GM18867 (cell line): ENCODE data around the gene INTS7.
A peak's percentile ranks its signal among the peaks of the same experiment; 100 is the strongest.

ENCODE experiments used
- ATAC-seq: cut with Tn5 transposase; IDR thresholded peaks from one replicate; pipeline ENCODE4 v1.9.1; 2021; ENCODE audit warnings: mild to moderate bottlenecking, moderate library complexity; ENCODE audit not compliant: unreplicated experiment

Gene INTS7

GRCh38 chr1:212035123-212035834 is at the start of gene INTS7, which contains the start of gene DTL:
INTS7 (minus strand) TSS chr1:212035557; CDS start chr1:212035437, 120 bp downstream.
DTL (plus strand) TSS chr1:212035748; CDS start chr1:212035891, 143 bp downstream.
- peak; percentile 76 for ATAC-seq

- ATAC-seq: no peak
Measured at GRCh38 chr1:212082765-212083406, 47.5 kb upstream of the INTS7 start.

GRCh38 chr1:212078826-212079225 is 43.5 kb upstream of the INTS7 start:
- ATAC-seq: no peak

GRCh38 chr1:212077028-212077427 is 41.7 kb upstream of the INTS7 start:
- ATAC-seq: no peak

- no peak for ATAC-seq
Measured at GRCh38 chr1:212074856-212075255, 39.5 kb upstream of the INTS7 start.

GRCh38 chr1:212074313-212074712 is 39.0 kb upstream of the INTS7 start:
- ATAC-seq: no peak

- no peak for ATAC-seq
Measured at GRCh38 chr1:212073490-212073889, 38.1 kb upstream of the INTS7 start.

- no peak for ATAC-seq
Measured at GRCh38 chr1:212072047-212072446, 36.7 kb upstream of the INTS7 start.

- ATAC-seq: no peak
Measured at GRCh38 chr1:212070720-212071302, 35.5 kb upstream of the INTS7 start.

- ATAC-seq: no peak
Measured at GRCh38 chr1:212067787-212068186, 32.4 kb upstream of the INTS7 start.

- no peak for ATAC-seq
Measured at GRCh38 chr1:212062832-212063438, 27.6 kb upstream of the INTS7 start.

- ATAC-seq: no peak
Measured at GRCh38 chr1:212060632-212061472, 25.5 kb upstream of the INTS7 start.

- ATAC-seq: no peak
Measured at GRCh38 chr1:212055333-212055732, 20.0 kb upstream of the INTS7 start.

GRCh38 chr1:212053993-212054392 is 18.6 kb upstream of the INTS7 start:
- ATAC-seq: no peak

GRCh38 chr1:212045981-212046380 is 10.6 kb upstream of the INTS7 start:
- no peak for ATAC-seq

- no peak for ATAC-seq
Measured at GRCh38 chr1:212044851-212045250, 9.5 kb upstream of the INTS7 start.

- ATAC-seq: no peak
Measured at GRCh38 chr1:212042436-212042835, 7.1 kb upstream of the INTS7 start.

GRCh38 chr1:212040629-212041412 is 5.5 kb upstream of the INTS7 start:
- ATAC-seq: no peak

GRCh38 chr1:212039622-212040021 is 4.3 kb upstream of the INTS7 start:
- ATAC-seq: no peak

- ATAC-seq: no peak
Measured at GRCh38 chr1:212037900-212038299, 2.5 kb upstream of the INTS7 start.
